ENCODE results near the gene TRPM2.

The TRPM2 gene

GRCh38 chr21:44425895-44426662 lies 72.7 kb downstream of the TRPM2 start:
- no peak for DNase-seq
- H2AFZ ChIP-seq (ENCODE audit: low read depth, low read length), result no peak overlapping the region
- ATAC-seq (ENCODE audit: insufficient read depth, low read depth), result no peak
- no peaks in the 10 kb centered on the region for H3K4me1 ChIP-seq (ENCODE audit: insufficient read depth, low read length)
- no peak overlapping the region for H3K9ac ChIP-seq (ENCODE audit: low read depth, low read length)
- H3K4me2 ChIP-seq (ENCODE audit: insufficient read depth, low read length), result no peak overlapping the region
- TF ChIP-seq EZH2 (IDR thresholded peaks at IDR 0.05; ENCODE audit: borderline replicate concordance, low read depth, low read length, severe bottlenecking) (no peak), CTCF (IDR thresholded peaks at IDR 0.05; ENCODE audit: borderline replicate concordance, extremely low read depth, low read length, poor library complexity, severe bottlenecking) (no peak)
- no peaks in the 10 kb centered on the region for H3K9me3 ChIP-seq (ENCODE audit: insufficient read depth, low read length, severe bottlenecking)
- H3K36me3 ChIP-seq (ENCODE audit: insufficient read depth, low read length), result no peaks in the 10 kb centered on the region
- H3K79me2 ChIP-seq (ENCODE audit: insufficient read depth, low read length), result no peaks in the 10 kb centered on the region
- H3K4me3 ChIP-seq (ENCODE audit: low read depth in 1 of 2, low read length in 2 of 2), result no peak overlapping the region
- no peak overlapping the region for H3K27ac ChIP-seq (ENCODE audit: low read length)
- no peaks in the 10 kb centered on the region for H4K20me1 ChIP-seq (ENCODE audit: insufficient read depth, low read length)
- no peaks in the 10 kb centered on the region for H3K27me3 ChIP-seq (ENCODE audit: insufficient read depth, low read length, poor library complexity)

GRCh38 chr21:44426663-44427191 lies 73.3 kb downstream of the TRPM2 start:
- Histone ChIP-seq H3K9ac (ENCODE audit: low read depth, low read length) (no peak overlapping the region), H4K20me1 (ENCODE audit: insufficient read depth, low read length) (no peaks in the 10 kb centered on the region), H3K4me3 (ENCODE audit: low read depth in 1 of 2, low read length in 2 of 2) (no peak overlapping the region), H3K4me1 (ENCODE audit: insufficient read depth, low read length) (no peaks in the 10 kb centered on the region), H3K4me2 (ENCODE audit: insufficient read depth, low read length) (no peak overlapping the region), H2AFZ (ENCODE audit: low read depth, low read length) (no peak overlapping the region), H3K27ac (ENCODE audit: low read length) (no peak overlapping the region), H3K9me3 (ENCODE audit: insufficient read depth, low read length, severe bottlenecking) (no peaks in the 10 kb centered on the region), H3K36me3 (ENCODE audit: insufficient read depth, low read length) (no peaks in the 10 kb centered on the region), H3K79me2 (ENCODE audit: insufficient read depth, low read length) (no peaks in the 10 kb centered on the region), H3K27me3 (ENCODE audit: insufficient read depth, low read length, poor library complexity) (no peaks in the 10 kb centered on the region)
- ATAC-seq (ENCODE audit: insufficient read depth, low read depth) (no peak), DNase-seq (no peak)
- no peak for TF ChIP-seq EZH2 (IDR thresholded peaks at IDR 0.05; ENCODE audit: borderline replicate concordance, low read depth, low read length, severe bottlenecking)
- TF ChIP-seq CTCF (IDR thresholded peaks at IDR 0.05; ENCODE audit: borderline replicate concordance, extremely low read depth, low read length, poor library complexity, severe bottlenecking), result no peak

GRCh38 chr21:44427241-44428120 lies 74.1 kb downstream of the TRPM2 start:
- H3K79me2 ChIP-seq (ENCODE audit: insufficient read depth, low read length), result no peaks in the 10 kb centered on the region
- no peak overlapping the region for H3K27ac ChIP-seq (ENCODE audit: low read length)
- no peaks in the 10 kb centered on the region for H3K27me3 ChIP-seq (ENCODE audit: insufficient read depth, low read length, poor library complexity)
- no peak overlapping the region for H3K4me2 ChIP-seq (ENCODE audit: insufficient read depth, low read length)
- ATAC-seq (ENCODE audit: insufficient read depth, low read depth) (no peak), DNase-seq (no peak)
- H3K4me1 ChIP-seq (ENCODE audit: insufficient read depth, low read length), result no peaks in the 10 kb centered on the region
- H3K4me3 ChIP-seq (ENCODE audit: low read depth in 1 of 2, low read length in 2 of 2), result no peak overlapping the region
- H4K20me1 ChIP-seq (ENCODE audit: insufficient read depth, low read length), result no peaks in the 10 kb centered on the region
- no peaks in the 10 kb centered on the region for H3K9me3 ChIP-seq (ENCODE audit: insufficient read depth, low read length, severe bottlenecking)
- no peak for TF ChIP-seq CTCF (IDR thresholded peaks at IDR 0.05; ENCODE audit: borderline replicate concordance, extremely low read depth, low read length, poor library complexity, severe bottlenecking)
- TF ChIP-seq EZH2 (IDR thresholded peaks at IDR 0.05; ENCODE audit: borderline replicate concordance, low read depth, low read length, severe bottlenecking), result no peak
- no peak overlapping the region for H2AFZ ChIP-seq (ENCODE audit: low read depth, low read length)
- no peaks in the 10 kb centered on the region for H3K36me3 ChIP-seq (ENCODE audit: insufficient read depth, low read length)
- H3K9ac ChIP-seq (ENCODE audit: low read depth, low read length), result no peak overlapping the region

All from DND-41 (cell line).